ENCODE results near the gene SGPP2.

DNA sequence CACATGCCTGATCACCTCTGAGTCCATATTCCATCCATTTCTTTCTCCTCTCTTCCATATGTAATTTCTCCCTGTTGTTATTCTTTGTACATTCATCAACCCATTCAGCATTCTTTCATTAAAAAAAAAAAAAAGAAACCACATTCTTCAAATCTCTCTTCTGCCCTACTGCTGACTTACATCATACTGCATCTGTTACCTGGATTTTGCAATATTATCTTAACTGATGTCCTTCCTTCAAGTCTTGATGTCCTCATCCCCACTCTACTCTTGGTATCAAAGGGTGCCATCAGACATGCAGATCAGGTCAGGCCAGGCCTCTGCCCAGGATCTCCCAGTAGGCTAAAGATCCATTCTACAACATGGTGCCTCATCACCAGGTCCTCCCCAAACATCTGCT is 90.6 kb downstream of the SGPP2 start:
- TF ChIP-seq EP300 (IDR thresholded peaks at IDR 0.05) (no peak), POLR2AphosphoS5 (IDR thresholded peaks at IDR 0.05) (no peak)
- TF ChIP-seq, protein P1, sequence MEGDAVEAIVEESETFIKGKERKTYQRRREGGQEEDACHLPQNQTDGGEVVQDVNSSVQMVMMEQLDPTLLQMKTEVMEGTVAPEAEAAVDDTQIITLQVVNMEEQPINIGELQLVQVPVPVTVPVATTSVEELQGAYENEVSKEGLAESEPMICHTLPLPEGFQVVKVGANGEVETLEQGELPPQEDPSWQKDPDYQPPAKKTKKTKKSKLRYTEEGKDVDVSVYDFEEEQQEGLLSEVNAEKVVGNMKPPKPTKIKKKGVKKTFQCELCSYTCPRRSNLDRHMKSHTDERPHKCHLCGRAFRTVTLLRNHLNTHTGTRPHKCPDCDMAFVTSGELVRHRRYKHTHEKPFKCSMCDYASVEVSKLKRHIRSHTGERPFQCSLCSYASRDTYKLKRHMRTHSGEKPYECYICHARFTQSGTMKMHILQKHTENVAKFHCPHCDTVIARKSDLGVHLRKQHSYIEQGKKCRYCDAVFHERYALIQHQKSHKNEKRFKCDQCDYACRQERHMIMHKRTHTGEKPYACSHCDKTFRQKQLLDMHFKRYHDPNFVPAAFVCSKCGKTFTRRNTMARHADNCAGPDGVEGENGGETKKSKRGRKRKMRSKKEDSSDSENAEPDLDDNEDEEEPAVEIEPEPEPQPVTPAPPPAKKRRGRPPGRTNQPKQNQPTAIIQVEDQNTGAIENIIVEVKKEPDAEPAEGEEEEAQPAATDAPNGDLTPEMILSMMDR (IDR thresholded peaks at IDR 0.05) = no peak
